ENCODE measurements around the gene CIROP.

GRCh38 chr14:23137813-23138535 is 33.2 kb upstream of the CIROP start:
- TF ChIP-seq CTCF (IDR thresholded peaks at IDR 0.05), result no peak
- no peak for TF ChIP-seq POLR2A (IDR thresholded peaks at IDR 0.05)

Data from lower leg skin (tissue), 3 donors.